Activated CD4-positive, alpha-beta T cell treated with anti-CD3 and anti-CD28 coated beads, Interleukin-2, amount 50 U/mL, for 48 hours (primary cell): ENCODE results near the gene SLC7A14.
"Not testable (repeated sequence)": the region's sequence is repeated elsewhere in the genome, so short reads cannot be mapped to it uniquely, and the experiment has no call there.

Experiments used
- DNase-seq, 2 experiments: peaks; one replicate each; pipeline ENCODE4 v3.0.0-alpha.2; 2020

SLC7A14 gene

GRCh38 chr3:170589113-170589512 lies 3.2 kb upstream of the SLC7A14 start:
- DNase-seq: no peak

- no peak for DNase-seq
These were observed 603 bp downstream of the SLC7A14 start for GRCh38 chr3:170585008-170585936.

DNA sequence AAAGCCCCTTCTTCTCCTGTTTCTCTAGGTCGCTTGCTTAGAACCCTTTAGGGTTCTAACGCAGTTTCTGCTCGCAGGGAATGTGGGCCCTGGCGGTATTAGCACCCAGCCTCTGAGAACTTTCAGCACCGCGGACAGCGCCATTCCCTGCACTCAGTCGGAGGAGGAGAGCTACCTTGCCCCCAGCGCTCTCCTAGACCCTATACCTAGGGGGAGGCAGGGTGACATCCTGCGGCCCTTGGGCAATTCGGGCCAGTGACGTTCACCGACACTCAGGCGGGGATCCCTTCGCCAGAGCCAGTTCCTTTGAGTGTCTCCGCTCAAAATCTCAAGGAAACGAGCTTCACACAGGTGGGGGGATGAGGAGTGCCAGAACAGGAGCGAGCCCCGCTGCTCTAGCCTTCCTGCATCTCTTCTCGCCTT lies 1.3 kb downstream of the SLC7A14 start:
- DNase-seq: peak; percentile 64 to 66

DNA sequence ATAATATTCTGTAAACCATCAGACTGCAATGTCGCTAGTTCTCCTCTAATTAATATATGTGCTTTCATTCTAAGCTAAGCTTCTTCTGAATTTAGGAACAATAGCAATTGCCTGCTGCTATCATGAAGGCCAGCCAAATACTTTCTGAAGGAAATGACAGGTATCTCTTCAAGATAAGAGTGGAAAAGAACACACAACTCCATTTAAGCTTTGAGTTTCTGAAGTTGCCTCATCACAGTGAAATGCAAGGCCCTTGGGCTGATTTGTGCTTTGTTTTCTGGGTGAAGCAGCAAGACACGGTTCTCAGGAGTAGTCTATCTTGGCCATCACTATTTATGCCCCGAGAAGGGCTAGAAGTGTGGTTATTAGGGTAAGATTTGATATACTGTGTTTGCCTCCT lies 6.2 kb downstream of the SLC7A14 start:
- DNase-seq: no peak

DNA sequence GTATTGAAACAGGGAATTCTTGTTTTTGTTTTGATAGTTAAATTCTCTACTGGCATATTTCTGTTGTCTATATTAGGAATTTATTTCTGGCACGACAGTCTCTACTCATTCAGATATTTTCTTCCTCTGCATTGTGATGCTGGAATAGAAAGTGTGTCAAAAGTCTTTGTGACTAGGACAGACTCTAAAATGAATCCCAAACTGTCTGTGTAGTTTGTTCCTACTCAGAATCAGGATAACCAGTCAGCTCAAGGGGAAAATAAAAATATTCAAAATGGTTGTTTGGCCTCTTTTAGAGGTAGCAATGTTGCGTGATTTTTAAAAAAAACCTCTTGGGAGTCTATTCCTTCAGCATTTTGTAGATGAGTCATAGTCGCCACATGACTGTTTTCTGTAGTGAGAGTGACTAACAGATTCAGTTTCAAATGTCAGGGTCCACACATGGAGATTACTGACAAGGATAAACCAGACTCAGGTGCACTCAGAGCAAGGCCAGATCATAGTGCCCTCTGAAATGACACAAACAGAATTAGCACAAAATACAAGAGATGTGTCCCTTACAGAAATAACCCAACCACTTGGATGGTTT lies 13.1 kb downstream of the SLC7A14 start:
- no peak for DNase-seq

GRCh38 chr3:170567598-170567997 lies 18.3 kb downstream of the SLC7A14 start:
- DNase-seq: not testable (repeated sequence)

DNA sequence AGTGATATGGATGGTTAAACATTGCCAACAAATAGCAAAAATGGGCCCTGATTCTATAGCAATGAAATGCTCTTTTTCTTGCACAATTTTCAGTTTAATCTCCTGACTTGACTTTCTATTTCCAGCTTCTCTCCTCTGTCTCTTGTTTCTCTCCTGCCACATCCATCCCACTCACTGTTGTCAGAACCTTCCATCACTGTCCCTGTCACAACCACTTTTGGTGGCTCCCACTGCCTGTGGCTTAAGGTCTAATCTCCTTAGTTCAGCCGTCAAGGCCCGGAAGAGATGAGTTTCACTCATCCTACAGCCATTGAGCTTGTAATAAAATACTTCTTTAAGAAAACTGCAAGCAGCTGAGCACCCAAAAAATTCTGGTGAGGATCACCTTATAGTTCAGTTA lies 19.5 kb downstream of the SLC7A14 start:
- DNase-seq: no peak

- DNase-seq: no peak
These were observed 20.4 kb downstream of the SLC7A14 start for GRCh38 chr3:170565495-170565894.

DNA sequence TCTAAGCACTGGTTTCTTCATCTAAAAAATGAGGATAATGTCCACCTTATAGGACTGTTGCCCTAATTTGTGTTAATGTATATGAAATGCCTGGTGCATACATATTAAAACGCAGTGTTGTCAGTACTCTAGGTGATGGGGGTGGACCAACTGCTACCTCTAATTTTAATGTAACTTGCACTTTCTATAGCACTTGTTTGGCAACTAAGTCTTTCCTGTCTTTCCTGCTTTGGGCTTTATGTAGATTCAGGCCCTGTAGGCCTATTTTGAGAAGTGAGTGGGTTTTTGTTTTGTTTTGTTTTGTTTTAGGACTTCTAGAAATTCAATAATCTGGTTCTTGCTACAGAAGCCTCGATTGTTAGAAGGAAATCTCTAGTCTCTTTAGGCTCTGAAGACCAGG lies 21.2 kb downstream of the SLC7A14 start:
- no peak for DNase-seq

GRCh38 chr3:170563712-170564423 lies 22.0 kb downstream of the SLC7A14 start:
- DNase-seq: peak in 1 of 2 experiments; percentile 39

- DNase-seq: no peak
These were observed 23.8 kb downstream of the SLC7A14 start for GRCh38 chr3:170562080-170562479.

DNA sequence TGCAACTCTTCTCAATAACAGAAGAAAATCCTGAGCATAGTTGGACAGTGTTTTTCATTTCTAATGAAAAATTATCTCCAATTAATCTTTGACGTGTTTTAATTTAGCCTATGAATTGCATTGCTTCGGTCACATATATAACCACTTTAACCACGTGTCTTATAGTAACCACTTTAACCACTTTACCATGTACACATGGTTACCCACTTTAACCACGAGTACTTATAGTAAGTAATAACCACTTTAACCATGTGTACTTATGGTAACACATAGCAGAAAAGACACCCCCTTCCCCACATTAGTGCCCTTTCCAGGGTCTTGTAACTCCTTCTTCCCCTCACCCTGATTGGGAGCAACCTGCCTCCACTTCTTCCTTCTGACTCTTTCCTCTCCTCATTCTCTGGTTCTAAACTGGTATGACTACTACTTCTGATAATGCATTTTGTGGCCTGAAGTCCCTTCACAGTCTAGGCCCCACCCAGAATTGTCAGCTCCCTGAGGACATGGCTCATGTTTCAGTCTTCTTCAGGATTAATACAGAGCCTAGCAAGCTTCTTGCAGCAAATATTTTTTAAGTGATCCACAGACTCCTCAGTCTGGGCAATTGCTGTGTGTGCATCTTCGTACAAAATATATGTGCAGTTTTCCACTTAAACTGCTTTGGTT lies 25.0 kb downstream of the SLC7A14 start:
- DNase-seq: no peak

DNA sequence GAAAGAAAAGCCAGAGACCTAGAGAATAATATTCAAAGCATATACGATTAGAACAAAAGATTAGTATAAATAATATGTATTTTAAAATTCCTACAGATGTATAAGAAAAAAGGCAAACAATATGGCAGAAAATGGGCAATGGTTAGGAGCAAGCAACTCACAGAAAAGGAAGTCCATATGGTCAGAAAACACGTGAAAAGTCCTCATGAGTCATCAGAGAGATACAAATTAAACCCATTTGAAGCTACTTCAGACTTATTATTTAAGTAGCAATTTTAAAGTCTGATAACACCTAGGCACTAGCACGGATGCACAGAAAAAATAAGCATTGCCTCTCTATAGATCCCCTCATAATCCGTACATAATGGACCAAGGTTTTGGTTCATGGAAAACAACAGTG lies 25.6 kb downstream of the SLC7A14 start:
- DNase-seq: no peak

DNA sequence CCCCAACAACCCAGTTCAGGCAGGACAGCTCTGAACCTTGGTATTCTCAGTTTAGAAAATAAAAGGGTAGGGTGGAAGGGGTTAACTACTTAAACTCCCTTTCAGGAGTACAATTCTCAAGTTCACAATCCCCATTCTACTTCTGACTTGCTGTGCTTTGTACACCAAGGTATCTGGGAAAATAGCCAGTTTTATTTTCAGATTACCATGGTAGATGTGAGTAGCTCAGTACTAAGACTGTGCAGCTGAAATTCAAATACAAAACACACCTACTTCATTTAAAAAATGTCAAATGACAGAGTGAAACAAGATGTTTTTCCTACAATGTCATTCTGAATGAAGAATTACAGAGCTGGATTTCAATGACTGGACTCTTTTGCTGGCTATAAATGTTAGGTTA lies 27.4 kb downstream of the SLC7A14 start:
- no peak for DNase-seq

DNA sequence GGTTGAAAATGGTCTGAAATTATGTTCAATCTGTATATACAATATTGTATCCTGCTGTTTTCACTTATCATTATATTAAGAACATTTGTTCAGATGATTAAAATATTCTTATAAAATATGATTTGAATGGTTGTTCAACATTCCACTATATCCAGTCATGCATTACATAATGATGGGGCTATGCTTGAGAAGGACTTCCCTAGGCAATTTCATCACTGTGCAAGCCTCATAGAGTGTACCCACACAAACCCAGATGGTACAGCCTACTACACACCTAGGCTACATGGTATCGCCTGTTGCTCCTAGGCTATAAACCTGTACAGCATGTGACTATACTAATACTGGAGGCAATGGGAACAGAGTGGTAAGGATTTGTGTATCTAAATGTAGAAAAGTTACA lies 30.5 kb downstream of the SLC7A14 start:
- DNase-seq: no peak

- no peak for DNase-seq
These were observed 31.8 kb downstream of the SLC7A14 start for GRCh38 chr3:170553788-170554757.

- no peak for DNase-seq
These were observed 34.6 kb downstream of the SLC7A14 start for GRCh38 chr3:170551252-170551651.

DNA sequence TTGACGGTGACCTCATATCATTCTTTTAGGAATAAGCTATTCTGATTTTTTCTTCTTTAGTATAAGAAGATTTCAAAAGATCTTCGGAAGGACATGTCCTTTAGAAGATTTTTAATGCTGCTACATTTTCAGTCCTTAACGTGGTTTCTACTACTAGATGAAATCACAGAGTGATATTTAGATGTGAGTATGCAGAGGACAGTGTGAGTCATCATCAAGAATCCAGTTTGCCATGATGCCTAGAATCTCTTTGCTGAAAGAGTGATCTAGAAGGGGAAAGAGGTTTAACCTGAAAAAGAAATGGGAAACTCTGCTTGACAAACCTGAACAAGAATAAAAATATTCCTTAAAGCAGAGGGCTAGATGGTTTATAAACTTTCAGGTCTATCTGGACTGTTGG lies 43.2 kb downstream of the SLC7A14 start:
- DNase-seq: no peak

GRCh38 chr3:170539897-170540296 lies 46.0 kb downstream of the SLC7A14 start:
- DNase-seq: no peak

- DNase-seq: no peak
These were observed 49.2 kb downstream of the SLC7A14 start for GRCh38 chr3:170536712-170537111.

- no peak for DNase-seq
These were observed 51.6 kb downstream of the SLC7A14 start for GRCh38 chr3:170534227-170534626.

DNA sequence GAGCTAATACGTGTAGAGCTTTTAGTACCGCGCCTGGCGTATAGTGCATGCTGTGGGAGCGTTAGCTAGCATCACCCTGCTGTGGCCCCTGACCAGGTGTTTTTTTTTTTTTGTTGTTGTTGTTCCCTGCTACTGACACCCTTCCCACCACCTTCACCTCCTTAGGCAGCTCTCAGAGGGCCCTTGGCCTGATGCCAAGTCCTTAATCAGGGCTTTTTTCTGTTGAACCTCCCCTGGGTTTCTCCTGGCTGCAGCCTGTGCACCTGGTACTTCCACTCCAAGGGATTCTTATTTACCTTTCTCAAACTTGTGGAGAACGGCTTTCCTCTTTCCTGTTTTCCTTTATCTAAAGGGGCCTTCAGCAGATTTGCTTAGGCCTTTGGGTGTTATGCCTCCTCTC lies 53.3 kb downstream of the SLC7A14 start:
- DNase-seq: no peak
